Measurements from ENCODE around the gene SCNN1A. TPM values are rescaled to one million over a fixed set of nuclear protein-coding genes. Genes with fewer than 3 reads are reported as not detected.

The SCNN1A gene
- total RNA-seq, 2 experiments from 2014 or later: 1.1 to 2.0 TPM

DNA sequence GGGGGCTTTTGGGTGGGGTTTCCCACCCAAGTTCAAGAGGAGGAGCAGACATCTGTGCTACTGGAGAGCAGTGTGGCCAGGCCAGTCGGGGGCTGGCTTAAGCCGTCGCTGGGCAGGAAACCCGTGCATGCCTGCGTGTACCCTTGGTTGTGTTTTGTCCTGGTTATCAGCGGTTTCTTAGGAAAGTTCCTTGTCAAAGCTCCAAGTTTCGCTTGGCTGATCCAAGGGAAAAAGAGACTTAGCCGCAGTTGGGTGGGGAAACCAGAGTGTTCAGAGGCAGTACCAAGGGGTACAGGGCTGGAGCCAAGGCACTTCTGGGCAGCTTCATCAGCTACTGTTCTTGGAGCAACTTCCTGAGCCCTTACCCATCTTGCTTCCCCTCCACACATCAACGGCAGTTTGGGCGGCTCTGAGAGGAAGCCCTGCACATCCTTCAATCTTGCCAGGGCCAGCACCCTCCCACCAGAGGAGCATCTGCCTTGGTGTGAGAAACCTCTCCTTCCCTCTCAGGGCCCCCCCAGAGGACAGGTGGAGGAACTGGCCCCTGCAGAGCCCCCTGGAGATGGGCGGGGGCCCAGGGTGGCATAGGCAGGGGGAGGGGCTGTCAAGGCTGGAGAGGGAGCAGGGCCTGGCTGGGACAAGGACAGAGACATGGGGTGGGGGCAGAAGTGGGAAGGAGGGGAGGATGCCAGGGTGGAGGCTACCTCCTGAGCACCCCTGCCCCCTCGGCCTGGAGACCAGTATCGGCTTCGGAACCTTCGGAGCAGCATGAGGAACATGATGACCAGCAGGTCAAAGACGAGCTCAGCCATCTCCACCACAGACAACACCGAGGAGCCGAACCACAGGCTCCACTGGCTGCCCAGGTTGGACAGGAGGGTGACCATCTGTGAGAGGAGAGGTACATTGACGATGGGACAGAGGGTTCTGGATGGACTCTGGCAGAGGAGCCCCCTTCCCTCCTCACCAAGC is 27.7 kb downstream of the SCNN1A start:
- TF ChIP-seq, protein P1, sequence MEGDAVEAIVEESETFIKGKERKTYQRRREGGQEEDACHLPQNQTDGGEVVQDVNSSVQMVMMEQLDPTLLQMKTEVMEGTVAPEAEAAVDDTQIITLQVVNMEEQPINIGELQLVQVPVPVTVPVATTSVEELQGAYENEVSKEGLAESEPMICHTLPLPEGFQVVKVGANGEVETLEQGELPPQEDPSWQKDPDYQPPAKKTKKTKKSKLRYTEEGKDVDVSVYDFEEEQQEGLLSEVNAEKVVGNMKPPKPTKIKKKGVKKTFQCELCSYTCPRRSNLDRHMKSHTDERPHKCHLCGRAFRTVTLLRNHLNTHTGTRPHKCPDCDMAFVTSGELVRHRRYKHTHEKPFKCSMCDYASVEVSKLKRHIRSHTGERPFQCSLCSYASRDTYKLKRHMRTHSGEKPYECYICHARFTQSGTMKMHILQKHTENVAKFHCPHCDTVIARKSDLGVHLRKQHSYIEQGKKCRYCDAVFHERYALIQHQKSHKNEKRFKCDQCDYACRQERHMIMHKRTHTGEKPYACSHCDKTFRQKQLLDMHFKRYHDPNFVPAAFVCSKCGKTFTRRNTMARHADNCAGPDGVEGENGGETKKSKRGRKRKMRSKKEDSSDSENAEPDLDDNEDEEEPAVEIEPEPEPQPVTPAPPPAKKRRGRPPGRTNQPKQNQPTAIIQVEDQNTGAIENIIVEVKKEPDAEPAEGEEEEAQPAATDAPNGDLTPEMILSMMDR (IDR thresholded peaks at IDR 0.05): no peak
- Mint-ChIP-seq H3K36me3 (ENCODE audit: low read depth) (no peaks in the 10 kb centered on the region), H3K27me3 (no peaks in the 10 kb centered on the region), H3K4me1 (ENCODE audit: low read depth) (peaks cover 46% of the 10 kb centered on the region), H3K4me3 (no peak overlapping the region), H3K27ac (no peak overlapping the region), H3K9me3 (no peaks in the 10 kb centered on the region)
- Histone ChIP-seq H3K4me3 (ENCODE audit: low read length) (no peak overlapping the region), H3K27me3 (ENCODE audit: control insufficient read depth in 1 of 2, insufficient read depth in 2 of 2, low read length in 2 of 2) (no peaks in the 10 kb centered on the region), H3K9me3 (ENCODE audit: control insufficient read depth in 1 of 2, insufficient read depth in 1 of 2, low read length in 2 of 2) (no peaks in the 10 kb centered on the region), H3K36me3 (ENCODE audit: insufficient read depth, low read length) (no peaks in the 10 kb centered on the region), H3K27ac (ENCODE audit: low read depth in 1 of 2, low read length in 2 of 2) (no peak overlapping the region), H3K4me1 (ENCODE audit: insufficient read depth, low read length) (peaks cover 49% of the 10 kb centered on the region)
- ChIA-PET POLR2A (no interaction called here), CTCF (no interaction called here)
- peak; percentile 55 for ATAC-seq (ENCODE audit: poor library complexity)
- no peak for DNase-seq
- intact Hi-C loops (cut with DNase I, micrococcal nuclease): no loop called here

- H3K36me3 Mint-ChIP-seq (ENCODE audit: low read depth): peaks cover 3% of the 10 kb centered on the region
- ChIA-PET POLR2A (no interaction called here), CTCF (interaction anchor here (2.2 kb wide), 1 partner anchor 11 kb away, joined by 13 read pairs; no protein-coding TSS in a partner anchor)
- DNase-seq: no peak
- H3K4me1 Mint-ChIP-seq (ENCODE audit: low read depth): peaks cover 53% of the 10 kb centered on the region
- H3K9me3 ChIP-seq (ENCODE audit: control insufficient read depth in 1 of 2, insufficient read depth in 1 of 2, low read length in 2 of 2): no peaks in the 10 kb centered on the region
- H3K4me3 Mint-ChIP-seq: no peak overlapping the region
- no peak overlapping the region for H3K27ac Mint-ChIP-seq
- no peak for ATAC-seq (ENCODE audit: poor library complexity)
- H3K27me3 Mint-ChIP-seq: no peaks in the 10 kb centered on the region
- H3K4me3 ChIP-seq (ENCODE audit: low read length): no peak overlapping the region
- H3K9me3 Mint-ChIP-seq: no peaks in the 10 kb centered on the region
- H3K27me3 ChIP-seq (ENCODE audit: control insufficient read depth in 1 of 2, insufficient read depth in 2 of 2, low read length in 2 of 2): no peaks in the 10 kb centered on the region
- intact Hi-C loops (cut with DNase I, micrococcal nuclease): no loop called here
- H3K36me3 ChIP-seq (ENCODE audit: insufficient read depth, low read length): no peaks in the 10 kb centered on the region
- peaks cover 53% of the 10 kb centered on the region for H3K4me1 ChIP-seq (ENCODE audit: insufficient read depth, low read length)
- no peak overlapping the region for H3K27ac ChIP-seq (ENCODE audit: low read depth in 1 of 2, low read length in 2 of 2)
- TF ChIP-seq, protein P1 (IDR thresholded peaks at IDR 0.05): no peak
Observed at GRCh38 chr12:6346942-6347341, 28.4 kb downstream of the SCNN1A start.

DNA sequence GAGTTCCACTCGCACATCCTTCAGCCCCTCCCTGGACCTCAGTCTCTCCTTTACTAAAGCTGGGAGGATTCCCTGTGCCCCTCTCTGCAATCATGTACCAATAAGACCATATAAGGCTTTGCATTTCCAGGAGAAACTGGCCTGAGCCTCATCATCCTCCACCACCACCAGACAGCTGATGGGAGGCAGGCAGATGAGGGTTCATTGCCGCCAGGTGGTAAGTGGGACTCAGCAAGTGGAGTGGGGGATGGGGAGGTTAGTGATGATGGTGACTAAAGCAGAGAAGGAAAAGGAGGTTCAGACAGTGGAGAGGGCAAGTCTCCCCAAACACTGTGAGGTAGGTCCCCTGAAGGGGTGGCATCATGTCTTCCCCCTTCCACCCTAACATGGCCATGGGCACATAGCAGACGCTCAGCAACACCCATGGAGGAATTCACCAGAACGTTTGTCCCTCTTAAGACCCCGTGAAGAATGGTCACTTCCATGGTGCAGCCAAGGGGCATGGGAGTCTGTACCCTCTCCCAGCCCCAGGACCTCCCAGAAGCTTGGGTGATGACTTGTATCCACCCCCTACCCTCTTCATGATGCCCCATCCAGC is 29.0 kb downstream of the SCNN1A start:
- no peak overlapping the region for H3K4me3 ChIP-seq (ENCODE audit: low read length)
- Mint-ChIP-seq H3K4me1 (ENCODE audit: low read depth) (peaks cover 56% of the 10 kb centered on the region), H3K36me3 (ENCODE audit: low read depth) (peaks cover 6% of the 10 kb centered on the region)

More for the DNA sequence above, 29.0 kb downstream of the SCNN1A start:
- no peaks in the 10 kb centered on the region for H3K36me3 ChIP-seq (ENCODE audit: insufficient read depth, low read length)
- intact Hi-C loops (cut with DNase I, micrococcal nuclease): no loop called here
- Mint-ChIP-seq H3K9me3 (no peaks in the 10 kb centered on the region), H3K4me3 (no peak overlapping the region), H3K27me3 (no peaks in the 10 kb centered on the region), H3K27ac (peak overlapping the region; percentile 72)
- peaks cover 55% of the 10 kb centered on the region for H3K4me1 ChIP-seq (ENCODE audit: insufficient read depth, low read length)
- no peak overlapping the region for H3K27ac ChIP-seq (ENCODE audit: low read depth in 1 of 2, low read length in 2 of 2)
- no peak for ATAC-seq (ENCODE audit: poor library complexity)
- no peak for DNase-seq
- POLR2A ChIA-PET: interaction anchor here (0.7 to 2.6 kb wide), 8 partner anchors 10 to 117 kb away, joined by 3 to 17 read pairs (median 4); no protein-coding TSS in a partner anchor
- H3K9me3 ChIP-seq (ENCODE audit: control insufficient read depth in 1 of 2, insufficient read depth in 1 of 2, low read length in 2 of 2): no peaks in the 10 kb centered on the region
- TF ChIP-seq, protein P1 (IDR thresholded peaks at IDR 0.05): no peak
- no peaks in the 10 kb centered on the region for H3K27me3 ChIP-seq (ENCODE audit: control insufficient read depth in 1 of 2, insufficient read depth in 2 of 2, low read length in 2 of 2)
- CTCF ChIA-PET: interaction anchor here (1.4 to 2.2 kb wide), 3 partner anchors 11 to 119 kb away, joined by 7 to 13 read pairs (median 7); no protein-coding TSS in a partner anchor
